GM19452 (cell line): ENCODE data around the gene LYZL1.
"Not testable (repeated sequence)": the region's sequence is repeated elsewhere in the genome, so short reads cannot be mapped to it uniquely, and the experiment has no call there.

ENCODE experiments used
- ATAC-seq: cut with Tn5 transposase; IDR thresholded peaks from one replicate; pipeline ENCODE4 v1.9.1; 2021; ENCODE audit not compliant: unreplicated experiment

Gene LYZL1

GRCh38 chr10:29288906-29289305 lies at the start of gene LYZL1:
LYZL1 (plus strand) TSS chr10:29289070; CDS start chr10:29291868, 2,798 bp downstream.
- ATAC-seq, result not testable (repeated sequence)

GRCh38 chr10:29239569-29240472 lies 49.0 kb upstream of the LYZL1 start:
- ATAC-seq, result no peak

GRCh38 chr10:29240986-29241660 lies 47.7 kb upstream of the LYZL1 start:
- ATAC-seq, result no peak

- no peak for ATAC-seq
Observed at GRCh38 chr10:29241925-29242324, 46.9 kb upstream of the LYZL1 start.

GRCh38 chr10:29243066-29243465 lies 45.8 kb upstream of the LYZL1 start:
- ATAC-seq, result no peak

GRCh38 chr10:29243750-29244149 lies 45.1 kb upstream of the LYZL1 start:
- ATAC-seq, result no peak

GRCh38 chr10:29244978-29245377 lies 43.9 kb upstream of the LYZL1 start:
- ATAC-seq, result no peak

GRCh38 chr10:29245476-29245875 lies 43.4 kb upstream of the LYZL1 start:
- no peak for ATAC-seq

- no peak for ATAC-seq
Observed at GRCh38 chr10:29246449-29246848, 42.4 kb upstream of the LYZL1 start.

- no peak for ATAC-seq
Observed at GRCh38 chr10:29248158-29248557, 40.7 kb upstream of the LYZL1 start.

- no peak for ATAC-seq
Observed at GRCh38 chr10:29249018-29249417, 39.9 kb upstream of the LYZL1 start.

- ATAC-seq, result no peak
Observed at GRCh38 chr10:29250066-29250465, 38.8 kb upstream of the LYZL1 start.

GRCh38 chr10:29252811-29253689 lies 35.8 kb upstream of the LYZL1 start:
- ATAC-seq, result no peak

- no peak for ATAC-seq
Observed at GRCh38 chr10:29253690-29254029, 35.2 kb upstream of the LYZL1 start.

GRCh38 chr10:29254123-29255046 lies 34.5 kb upstream of the LYZL1 start:
- no peak for ATAC-seq

GRCh38 chr10:29255104-29255503 lies 33.8 kb upstream of the LYZL1 start:
- no peak for ATAC-seq

GRCh38 chr10:29256019-29256418 lies 32.9 kb upstream of the LYZL1 start:
- ATAC-seq, result no peak

GRCh38 chr10:29256586-29256985 lies 32.3 kb upstream of the LYZL1 start:
- ATAC-seq, result no peak

- no peak for ATAC-seq
Observed at GRCh38 chr10:29257106-29257783, 31.6 kb upstream of the LYZL1 start.

GRCh38 chr10:29257784-29258135 lies 31.1 kb upstream of the LYZL1 start:
- ATAC-seq, result no peak
